Endothelial cell of umbilical vein (primary cell): ENCODE results near the gene TMEM170A.

Experiments used
- CTCF ChIP-seq, 2 donors: IDR thresholded peaks; 1 replicate in 1 of 2; 2 replicates in 1 of 2; pipeline ENCODE4 v1.5.1; 2011; ENCODE audit warnings: low read length in 2 of 2, mild to moderate bottlenecking in 2 of 2, moderate library complexity in 2 of 2, control low read depth in 1 of 2, inconsistent platforms in 1 of 2, low read depth in 1 of 2; ENCODE audit not compliant: insufficient read depth in 1 of 2; ENCODE audit errors: extremely low read depth in 1 of 2
- EZH2 ChIP-seq: IDR thresholded peaks from 2 replicates; pipeline ENCODE4 v1.6.1; 2012; ENCODE audit warnings: borderline replicate concordance, low read depth, mild to moderate bottlenecking, moderate library complexity, low read length, inconsistent platforms; ENCODE audit not compliant: severe bottlenecking
- FOS ChIP-seq: IDR thresholded peaks from 2 replicates; pipeline ENCODE4 v1.6.1; 2011; ENCODE audit warnings: mild to moderate bottlenecking, low read length, moderate library complexity, borderline replicate concordance; ENCODE audit not compliant: insufficient read depth
- GATA2 ChIP-seq: IDR thresholded peaks from 2 replicates; pipeline ENCODE4 v1.7.0; 2011; ENCODE audit warnings: low read depth, mild to moderate bottlenecking, moderate library complexity, mixed read lengths, low read length; ENCODE audit not compliant: insufficient read length, insufficient read depth
- JUN ChIP-seq: IDR thresholded peaks from 2 replicates; pipeline ENCODE4 v1.6.1; 2011; ENCODE audit warnings: borderline replicate concordance, low read depth; ENCODE audit not compliant: insufficient read length, insufficient read depth
- MAX ChIP-seq: IDR thresholded peaks from 2 replicates; pipeline ENCODE4 v1.6.1; 2011; ENCODE audit not compliant: insufficient read depth, insufficient read length
- MYC ChIP-seq: IDR thresholded peaks from one replicate; pipeline ENCODE4 v1.6.1; 2011; ENCODE audit warnings: mild to moderate bottlenecking, low read depth, low read length
- POLR2A ChIP-seq: IDR thresholded peaks from 2 replicates; pipeline ENCODE4 v1.6.1; 2012; ENCODE audit warnings: low read depth, mild to moderate bottlenecking, control low read depth, low read length
- POLR2AphosphoS5 ChIP-seq: IDR thresholded peaks from 2 replicates; pipeline ENCODE4 v1.6.1; 2012; ENCODE audit warnings: low read depth, mild to moderate bottlenecking, control low read depth, low read length, moderate library complexity; ENCODE audit not compliant: insufficient read depth

DNA sequence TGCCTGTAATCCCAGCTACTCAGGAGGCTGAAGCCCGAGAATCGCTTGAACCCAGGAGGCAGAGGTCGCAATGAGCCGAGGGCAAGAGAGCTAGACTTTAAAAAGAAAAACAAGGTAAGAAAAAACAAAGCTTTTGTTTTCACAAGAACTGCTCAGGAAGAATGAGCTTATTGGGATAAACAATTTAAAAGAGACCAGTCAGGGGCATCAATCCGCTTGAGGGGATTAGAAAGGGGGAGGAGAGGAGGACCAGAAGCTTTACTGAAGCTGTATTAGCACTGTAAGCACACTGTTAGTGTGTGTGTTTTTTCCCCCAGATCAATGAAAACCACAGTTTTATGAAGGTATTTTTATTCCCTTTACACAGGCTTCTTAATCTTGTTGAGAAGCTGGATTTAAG is 8.8 kb downstream of the TMEM170A start:
- TF ChIP-seq CTCF (IDR thresholded peaks at IDR 0.05; ENCODE audit: extremely low read depth in 1 of 2, insufficient read depth in 1 of 2, low read depth in 1 of 2, low read length in 2 of 2) (no peak), POLR2A (no peak), EZH2 (no peak), MYC (no peak), FOS (no peak), JUN (no peak), MAX (no peak), POLR2AphosphoS5 (no peak), GATA2 (no peak)
